Stimulated activated CD8-positive, alpha-beta memory T cell treated with anti-CD3 and anti-CD28 coated beads, Interleukin-4, amount 100 ng/mL, for 48 hours (primary cell): ENCODE results near the gene NMNAT2.
A peak's percentile ranks its signal among the peaks of the same experiment; 100 is the strongest.
"Not testable (repeated sequence)": the region's sequence is repeated elsewhere in the genome, so short reads cannot be mapped to it uniquely, and the experiment has no call there.

Experiments used
- DNase-seq: peaks from one replicate; pipeline ENCODE4 v3.0.0-alpha.2; 2020

NMNAT2 gene

GRCh38 chr1:183282101-183282855, 135.9 kb downstream of the NMNAT2 start:
- DNase-seq = no peak

- peak; percentile 85 for DNase-seq
These were observed 136.6 kb downstream of the NMNAT2 start for GRCh38 chr1:183281553-183282091.

- no peak for DNase-seq
These were observed 137.1 kb downstream of the NMNAT2 start for GRCh38 chr1:183281039-183281438.

- DNase-seq = no peak
These were observed 138.3 kb downstream of the NMNAT2 start for GRCh38 chr1:183279835-183280234.

- no peak for DNase-seq
These were observed 139.2 kb downstream of the NMNAT2 start for GRCh38 chr1:183278739-183279591.

- DNase-seq = no peak
These were observed 140.1 kb downstream of the NMNAT2 start for GRCh38 chr1:183277821-183278738.

- no peak for DNase-seq
These were observed 141.6 kb downstream of the NMNAT2 start for GRCh38 chr1:183276386-183277080.

- no peak for DNase-seq
These were observed 142.9 kb downstream of the NMNAT2 start for GRCh38 chr1:183275322-183275721.

GRCh38 chr1:183274836-183275235, 143.3 kb downstream of the NMNAT2 start:
- no peak for DNase-seq

GRCh38 chr1:183273984-183274383, 144.2 kb downstream of the NMNAT2 start:
- DNase-seq = not testable (repeated sequence)

- DNase-seq = no peak
These were observed 144.9 kb downstream of the NMNAT2 start for GRCh38 chr1:183273300-183273699.

- no peak for DNase-seq
These were observed 145.8 kb downstream of the NMNAT2 start for GRCh38 chr1:183272390-183272848.

GRCh38 chr1:183270541-183271141, 147.5 kb downstream of the NMNAT2 start:
- DNase-seq = no peak

- no peak for DNase-seq
These were observed 150.3 kb downstream of the NMNAT2 start for GRCh38 chr1:183267646-183268431.

- no peak for DNase-seq
These were observed 154.1 kb downstream of the NMNAT2 start for GRCh38 chr1:183263886-183264602.

- DNase-seq = no peak
These were observed 155.5 kb downstream of the NMNAT2 start for GRCh38 chr1:183262628-183263200.

- DNase-seq = no peak
These were observed 158.3 kb downstream of the NMNAT2 start for GRCh38 chr1:183259924-183260323.

- DNase-seq = no peak
These were observed 163.1 kb downstream of the NMNAT2 start for GRCh38 chr1:183255073-183255472.

- DNase-seq = no peak
These were observed 166.2 kb downstream of the NMNAT2 start for GRCh38 chr1:183251959-183252450.
